Measurements from ENCODE around the gene KRTAP10-1.

Gene KRTAP10-1

GRCh38 chr21:44530221-44530902, 9.6 kb downstream of the KRTAP10-1 start:
- no peak overlapping the region for H3K4me3 ChIP-seq (ENCODE audit: low read length)
- no peak for DNase-seq (ENCODE audit: low read depth)
- no peak for TF ChIP-seq CTCF (IDR thresholded peaks at IDR 0.05; ENCODE audit: insufficient read depth, low read depth, low read length, missing control alignments)

GRCh38 chr21:44529503-44530125, 10.4 kb downstream of the KRTAP10-1 start:
- H3K4me3 ChIP-seq (ENCODE audit: low read length): no peak overlapping the region
- no peak for TF ChIP-seq CTCF (IDR thresholded peaks at IDR 0.05; ENCODE audit: insufficient read depth, low read depth, low read length, missing control alignments)
- no peak for DNase-seq (ENCODE audit: low read depth)

- TF ChIP-seq CTCF (IDR thresholded peaks at IDR 0.05; ENCODE audit: insufficient read depth, low read depth, low read length, missing control alignments): no peak
- no peak for DNase-seq (ENCODE audit: low read depth)
- H3K4me3 ChIP-seq (ENCODE audit: low read length): no peak overlapping the region
Observed at GRCh38 chr21:44529011-44529421, 11.0 kb downstream of the KRTAP10-1 start.

- no peak overlapping the region for H3K4me3 ChIP-seq (ENCODE audit: low read length)
- DNase-seq (ENCODE audit: low read depth): no peak
- TF ChIP-seq CTCF (IDR thresholded peaks at IDR 0.05; ENCODE audit: insufficient read depth, low read depth, low read length, missing control alignments): no peak
Observed at GRCh38 chr21:44528634-44528995, 11.4 kb downstream of the KRTAP10-1 start.

- no peak for DNase-seq (ENCODE audit: low read depth)
- no peak for TF ChIP-seq CTCF (IDR thresholded peaks at IDR 0.05; ENCODE audit: insufficient read depth, low read depth, low read length, missing control alignments)
- no peak overlapping the region for H3K4me3 ChIP-seq (ENCODE audit: low read length)
Observed at GRCh38 chr21:44527983-44528633, 11.9 kb downstream of the KRTAP10-1 start.

GRCh38 chr21:44527156-44527982, 12.6 kb downstream of the KRTAP10-1 start:
- DNase-seq (ENCODE audit: low read depth): no peak
- H3K4me3 ChIP-seq (ENCODE audit: low read length): no peak overlapping the region
- no peak for TF ChIP-seq CTCF (IDR thresholded peaks at IDR 0.05; ENCODE audit: insufficient read depth, low read depth, low read length, missing control alignments)
